H1 (cell line): ENCODE results near the gene BLOC1S3. TPM values are rescaled to one million over a fixed set of nuclear protein-coding genes. Genes with fewer than 3 reads are reported as not detected.

ENCODE experiments used
- BRCA1 ChIP-seq: IDR thresholded peaks from 2 replicates; pipeline ENCODE4 v1.6.1; 2012; ENCODE audit warnings: low read depth, low read length, improper control_type of control experiment
- CBX5 ChIP-seq: fragments of 300-800, 300-1000 bp; sonication (generic); IDR thresholded peaks from 2 replicates; pipeline ENCODE4 v1.7.1; 2016; ENCODE audit warnings: antibody characterized with exemption, low read length, low read depth
- GTF2F1 ChIP-seq: IDR thresholded peaks from 2 replicates; pipeline ENCODE4 v1.6.1; 2012; ENCODE audit warnings: low read depth, low read length, improper control_type of control experiment, borderline replicate concordance
- polyA plus RNA-seq, 7 experiments: library from polyadenylated mRNA; depleted of rRNA in 3 of 7; stranded (reverse) in 5 of 7; unstranded in 2 of 7; fragments of >200 nt in 5 of 7; fragments of 200-250 nt in 2 of 7; gene quantifications; 1 replicate in 5 of 7; 2 replicates in 1 of 7; 4 replicates in 1 of 7; pipeline versions ENCODE4 v1.2.1 to v1.2.3, GENCODE V29; 2011 to 2013; ENCODE audit warnings: missing spikeins in 2 of 7, mixed read lengths in 2 of 7
- total RNA-seq: library from RNA; stranded (reverse); fragmentation: NEBNext Ultra II Directional; extraction: Animal tissue kit (Norgen Biotek cat#: 25700); gene quantifications from 2 replicates; pipeline ENCODE4 v1.2.1, GENCODE V29; 2021

BLOC1S3 gene
- total and polyA plus RNA-seq, 2 of the 8 experiments (the other 6 are each of a cell fraction or from before 2014, with no cell fraction given), result 6.0 to 6.1 TPM

DNA sequence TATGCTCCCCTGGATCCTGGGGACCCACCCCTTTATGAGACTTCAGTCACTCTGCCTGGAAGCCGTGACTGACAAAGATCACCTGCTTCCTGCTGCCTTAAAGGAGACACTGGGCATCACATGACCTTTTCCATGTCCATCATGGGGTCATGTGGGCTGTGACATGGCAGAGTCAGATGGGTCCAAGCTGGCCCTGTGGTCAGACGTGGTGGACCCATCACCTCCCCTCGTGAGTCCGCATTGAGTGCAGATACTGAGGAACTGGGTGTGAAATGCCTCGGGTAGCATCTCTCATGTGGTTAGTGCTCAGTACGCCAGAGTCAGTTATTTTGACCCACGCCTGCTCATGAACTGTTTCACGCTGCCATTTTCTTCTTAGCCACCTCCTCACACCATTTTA, 44.9 kb upstream of the BLOC1S3 start (continued):
- no peak for TF ChIP-seq CBX5
- no peak for TF ChIP-seq GTF2F1
- no peak for TF ChIP-seq BRCA1
